Activated B cell treated with CpG ODN at 0.5 μM for 24 hours (primary cell): ENCODE data around the gene MAPKAPK3. TPM values are rescaled to one million over a fixed set of nuclear protein-coding genes. Genes with fewer than 3 reads are reported as not detected.
A peak's percentile ranks its signal among the peaks of the same experiment; 100 is the strongest.

Experiments used
- ATAC-seq: fragments of 200-7000 bp; cut with Tn5 transposase; one replicate; pipeline ENCODE4 v1.10.0; 2021; ENCODE audit warnings: low read depth, mild to moderate bottlenecking, moderate library complexity
- CTCF ChIA-PET: fragments of 350-600 bp; sonication (Branson Sonifier 250); formaldehyde crosslinking; loops from one replicate; lab custom pipeline; 2021; ENCODE audit warnings: antibody characterized with exemption; lab: Charles Lee
- POLR2A ChIA-PET: fragments of 350-600 bp; sonication (Branson Sonifier 250); formaldehyde crosslinking; loops from one replicate; lab custom pipeline; 2021; ENCODE audit warnings: antibody characterized with exemption; lab: Charles Lee
- DNase-seq: peaks from one replicate; pipeline ENCODE4 v3.0.0; 2022
- H3K27ac Mint-ChIP-seq: one replicate; pipeline ENCODE4 v1.8.0; 2020; ENCODE audit warnings: mixed read lengths
- H3K27me3 Mint-ChIP-seq: one replicate; pipeline ENCODE4 v1.8.0; 2021; ENCODE audit warnings: mixed read lengths
- H3K36me3 Mint-ChIP-seq: one replicate; pipeline ENCODE4 v1.8.0; 2021; ENCODE audit warnings: low read depth, mixed read lengths
- H3K4me1 Mint-ChIP-seq: one replicate; pipeline ENCODE4 v1.8.0; 2021; ENCODE audit warnings: mixed read lengths
- H3K4me3 Mint-ChIP-seq: one replicate; pipeline ENCODE4 v1.8.0; 2020; ENCODE audit warnings: mild to moderate bottlenecking, mixed read lengths
- H3K9me3 Mint-ChIP-seq: one replicate; pipeline ENCODE4 v1.8.0; 2020; ENCODE audit warnings: mixed read lengths
- intact Hi-C: fragments of 100-400 bp; cut with micrococcal nuclease; formaldehyde crosslinking; loops from one replicate; pipeline ENCODE4 v1.15.1; 2024
- total RNA-seq: library from RNA; stranded (reverse); gene quantifications from 2 replicates; pipeline ENCODE4 v1.2.3, GENCODE V29; 2022
- TF ChIP-seq, protein P1 (sequence below): fragments of 200-600 bp; IDR thresholded peaks from one replicate; pipeline ENCODE4 v1.8.0; 2022; ENCODE audit warnings: antibody characterized with exemption, mild to moderate bottlenecking

Gene MAPKAPK3
- total RNA-seq, 1 donor from 2014 or later, result 18.2 TPM

DNA sequence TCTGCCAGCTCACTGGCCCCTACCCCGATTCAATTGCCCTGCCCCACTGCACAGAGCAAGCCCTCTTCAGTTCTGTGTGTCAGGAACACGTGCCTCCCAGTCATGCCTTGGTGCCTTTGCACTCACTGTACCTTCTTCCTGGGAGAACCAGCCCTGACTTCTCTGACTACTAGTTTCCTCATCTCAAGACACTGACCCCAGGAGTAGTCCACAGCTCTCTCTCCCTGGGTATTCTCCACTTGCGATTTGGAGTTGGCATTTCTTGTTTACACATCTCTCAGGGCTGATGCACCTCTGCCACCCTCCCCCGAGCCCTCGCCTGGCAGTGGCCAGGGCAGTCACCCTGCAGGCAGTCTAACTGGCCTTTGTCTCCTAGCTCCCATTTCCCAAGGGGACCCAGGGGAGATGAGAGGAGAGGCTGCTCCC, 11.0 kb upstream of the MAPKAPK3 start:
- Mint-ChIP-seq H3K27me3 (no peaks in the 10 kb centered on the region), H3K4me3 (no peak overlapping the region), H3K27ac (peak overlapping the region; percentile 38), H3K9me3 (no peaks in the 10 kb centered on the region), H3K4me1 (peaks cover 44% of the 10 kb centered on the region), H3K36me3 (no peaks in the 10 kb centered on the region)
- intact Hi-C loops, result no loop called here
- ATAC-seq, result no peak
- no peak for DNase-seq
- ChIA-PET CTCF (no interaction called here), POLR2A (interaction anchor here (1.8 kb wide), 1 partner anchor 15 kb away, joined by 12 read pairs; no protein-coding TSS in a partner anchor)
- TF ChIP-seq, protein P1, sequence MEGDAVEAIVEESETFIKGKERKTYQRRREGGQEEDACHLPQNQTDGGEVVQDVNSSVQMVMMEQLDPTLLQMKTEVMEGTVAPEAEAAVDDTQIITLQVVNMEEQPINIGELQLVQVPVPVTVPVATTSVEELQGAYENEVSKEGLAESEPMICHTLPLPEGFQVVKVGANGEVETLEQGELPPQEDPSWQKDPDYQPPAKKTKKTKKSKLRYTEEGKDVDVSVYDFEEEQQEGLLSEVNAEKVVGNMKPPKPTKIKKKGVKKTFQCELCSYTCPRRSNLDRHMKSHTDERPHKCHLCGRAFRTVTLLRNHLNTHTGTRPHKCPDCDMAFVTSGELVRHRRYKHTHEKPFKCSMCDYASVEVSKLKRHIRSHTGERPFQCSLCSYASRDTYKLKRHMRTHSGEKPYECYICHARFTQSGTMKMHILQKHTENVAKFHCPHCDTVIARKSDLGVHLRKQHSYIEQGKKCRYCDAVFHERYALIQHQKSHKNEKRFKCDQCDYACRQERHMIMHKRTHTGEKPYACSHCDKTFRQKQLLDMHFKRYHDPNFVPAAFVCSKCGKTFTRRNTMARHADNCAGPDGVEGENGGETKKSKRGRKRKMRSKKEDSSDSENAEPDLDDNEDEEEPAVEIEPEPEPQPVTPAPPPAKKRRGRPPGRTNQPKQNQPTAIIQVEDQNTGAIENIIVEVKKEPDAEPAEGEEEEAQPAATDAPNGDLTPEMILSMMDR, result no peak

- Mint-ChIP-seq H3K27ac (no peak overlapping the region), H3K27me3 (no peaks in the 10 kb centered on the region), H3K9me3 (no peaks in the 10 kb centered on the region), H3K36me3 (no peaks in the 10 kb centered on the region), H3K4me1 (peaks cover 44% of the 10 kb centered on the region), H3K4me3 (no peak overlapping the region)
- ATAC-seq (no peak), DNase-seq (no peak)
- CTCF ChIA-PET, result no interaction called here
- POLR2A ChIA-PET, result no interaction called here
- TF ChIP-seq, protein P1, result no peak
- intact Hi-C loops, result no loop called here
Measured at GRCh38 chr3:50606596-50606995, 10.4 kb upstream of the MAPKAPK3 start.

GRCh38 chr3:50607271-50608091, 9.5 kb upstream of the MAPKAPK3 start:
- Mint-ChIP-seq H3K27ac (no peak overlapping the region), H3K36me3 (no peaks in the 10 kb centered on the region), H3K9me3 (no peaks in the 10 kb centered on the region), H3K4me3 (no peak overlapping the region), H3K27me3 (no peaks in the 10 kb centered on the region), H3K4me1 (peaks cover 47% of the 10 kb centered on the region)
- POLR2A ChIA-PET, result no interaction called here
- TF ChIP-seq, protein P1, result no peak
- CTCF ChIA-PET, result interaction anchor here (0.9 to 4.8 kb wide), 2 partner anchors 16 to 35 kb away, joined by 3 to 60 read pairs; no protein-coding TSS in a partner anchor
- no peak for ATAC-seq
- DNase-seq, result no peak
- intact Hi-C loops, result no loop called here

- H3K9me3 Mint-ChIP-seq, result no peaks in the 10 kb centered on the region
- ATAC-seq, result no peak
- intact Hi-C loops, result no loop called here
- POLR2A ChIA-PET, result interaction anchor here (0.5 kb wide), 1 partner anchor 302 kb away, joined by 4 read pairs; no protein-coding TSS in a partner anchor
- TF ChIP-seq, protein P1, result no peak
- H3K4me1 Mint-ChIP-seq, result peaks cover 48% of the 10 kb centered on the region
- CTCF ChIA-PET, result interaction anchor here (0.9 to 4.8 kb wide), 2 partner anchors 17 to 36 kb away, joined by 3 to 60 read pairs; no protein-coding TSS in a partner anchor
- H3K27me3 Mint-ChIP-seq, result no peaks in the 10 kb centered on the region
- H3K4me3 Mint-ChIP-seq, result no peak overlapping the region
- no peak for DNase-seq
- no peaks in the 10 kb centered on the region for H3K36me3 Mint-ChIP-seq
- no peak overlapping the region for H3K27ac Mint-ChIP-seq
Measured at GRCh38 chr3:50608278-50608677, 8.7 kb upstream of the MAPKAPK3 start.
